GM19193 (cell line): ENCODE measurements around the gene SPDEF.

Experiments used
- POLR2A ChIP-seq: IDR thresholded peaks from 4 replicates; pipeline ENCODE4 v1.6.1; 2011; ENCODE audit not compliant: insufficient read depth, insufficient read length; ENCODE audit errors: extremely low read depth

Gene SPDEF

GRCh38 chr6:34556031-34556471 lies at the start of gene SPDEF:
Gene SPDEF, minus strand, starts transcription at chr6:34556329. Its CDS starts 11,874 bp downstream, at chr6:34544455.
- TF ChIP-seq POLR2A, result no peak

DNA sequence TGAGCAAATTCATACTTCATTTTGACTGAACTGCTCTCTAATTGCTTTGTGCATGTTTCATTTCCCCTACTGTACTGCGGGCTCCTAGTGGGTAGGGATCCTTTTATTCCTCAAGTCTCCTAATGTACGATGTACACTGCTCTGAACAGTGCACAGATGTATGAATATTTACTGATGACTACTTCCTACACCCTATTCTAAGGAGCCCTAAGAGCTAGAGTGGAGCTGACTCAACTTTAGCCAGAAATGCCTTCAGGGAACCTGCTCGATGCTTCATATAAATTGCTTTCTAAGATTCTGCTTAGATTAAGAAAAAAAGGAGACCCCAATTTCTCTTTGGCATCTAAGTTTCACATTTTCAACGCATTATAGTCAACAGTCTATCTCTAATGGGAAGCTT lies 47.6 kb upstream of the SPDEF start:
- TF ChIP-seq POLR2A, result no peak

- TF ChIP-seq POLR2A, result no peak
These were observed 46.4 kb upstream of the SPDEF start for GRCh38 chr6:34602318-34603111.

DNA sequence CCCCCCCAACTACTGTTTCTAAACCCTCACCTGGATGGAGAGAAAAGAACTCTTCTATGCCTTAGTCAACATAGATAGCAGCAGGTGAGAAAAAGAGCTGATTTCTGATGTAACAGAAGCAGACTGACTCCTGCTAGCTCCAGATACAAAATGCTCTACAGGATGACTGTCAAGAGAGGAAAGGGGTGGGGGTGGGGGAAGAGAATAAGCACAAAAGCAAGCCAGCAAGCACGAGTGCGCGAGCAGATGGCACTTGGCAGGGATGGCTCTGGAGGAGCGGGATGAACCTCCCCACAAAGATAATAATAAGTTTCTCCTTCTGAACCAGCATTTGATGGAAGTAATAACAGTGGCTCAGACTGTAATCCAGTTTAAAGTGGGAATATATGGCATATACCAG lies 45.6 kb upstream of the SPDEF start:
- no peak for TF ChIP-seq POLR2A

GRCh38 chr6:34600796-34601195 lies 44.7 kb upstream of the SPDEF start:
- TF ChIP-seq POLR2A, result no peak

DNA sequence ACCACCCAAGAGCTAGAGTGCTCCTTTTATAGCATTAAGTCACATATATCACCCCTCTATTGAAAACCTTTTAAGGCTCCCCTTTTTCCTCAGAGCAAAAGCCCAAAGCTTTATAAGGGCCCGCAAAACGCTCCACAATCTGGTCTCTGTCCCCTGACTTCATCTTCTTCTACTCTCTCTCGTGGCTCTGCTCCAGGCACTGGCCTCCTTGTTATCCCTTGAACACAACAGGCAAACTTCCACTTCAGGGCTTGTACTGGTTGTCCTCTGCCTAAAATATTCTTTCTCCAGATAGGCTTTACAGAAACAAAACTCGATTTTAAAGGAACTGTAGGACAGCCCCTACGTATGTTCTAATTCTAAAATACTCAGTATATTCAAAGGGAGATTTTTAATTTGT lies 44.0 kb upstream of the SPDEF start:
- TF ChIP-seq POLR2A, result no peak

DNA sequence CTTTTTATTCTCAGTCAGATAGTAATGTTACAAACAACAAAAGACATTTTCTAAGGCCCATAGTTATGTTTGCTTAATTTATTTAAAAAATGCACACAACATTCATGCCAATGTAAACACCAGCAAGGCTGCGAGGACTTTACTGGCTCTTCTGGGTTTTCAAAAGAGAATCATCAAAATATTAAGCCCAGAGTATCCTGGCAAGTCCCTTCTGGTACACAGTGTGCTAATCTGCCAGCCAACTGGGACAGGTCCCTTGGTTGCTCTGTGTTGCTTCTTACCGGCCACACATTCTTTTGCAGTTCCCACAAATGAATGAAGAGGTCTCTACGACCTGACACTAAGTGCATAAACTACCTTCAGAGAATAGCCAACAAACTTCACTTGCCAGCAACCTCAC lies 42.6 kb upstream of the SPDEF start:
- TF ChIP-seq POLR2A, result no peak

DNA sequence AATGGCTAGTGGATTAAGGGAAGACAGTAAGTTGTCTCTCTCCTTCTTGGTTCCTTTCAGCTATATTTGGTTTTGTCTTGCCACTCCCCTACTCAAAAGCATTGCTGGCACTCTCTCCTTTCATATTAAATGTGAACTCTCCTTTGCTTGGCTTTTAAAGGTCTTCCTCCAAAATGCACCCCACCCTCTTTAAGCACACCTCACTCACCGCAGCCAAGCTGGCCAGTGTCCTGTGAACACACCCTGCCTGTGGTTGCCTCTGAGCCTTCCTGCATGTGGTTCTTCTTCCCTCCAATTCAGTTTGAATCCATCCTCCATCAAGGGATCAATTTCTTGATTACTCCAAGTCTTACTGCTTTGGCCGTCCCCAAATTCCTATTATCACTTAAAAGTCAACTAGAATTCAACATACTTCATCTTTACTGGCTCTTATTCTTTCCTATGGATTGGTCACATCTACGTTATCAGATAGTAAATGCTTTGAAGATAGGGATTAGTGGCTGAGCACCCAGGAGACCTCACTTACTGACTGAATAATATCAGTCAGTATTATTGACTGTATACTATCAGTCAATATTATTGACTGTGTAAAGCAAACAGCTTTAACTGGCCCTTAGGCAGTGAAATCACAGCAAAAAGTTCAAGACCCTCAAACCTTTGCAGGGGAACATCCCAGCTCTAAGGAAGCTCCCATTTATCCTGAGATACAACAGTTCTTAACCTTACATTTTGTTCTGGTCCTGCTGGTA lies 41.6 kb upstream of the SPDEF start:
- TF ChIP-seq POLR2A, result no peak

DNA sequence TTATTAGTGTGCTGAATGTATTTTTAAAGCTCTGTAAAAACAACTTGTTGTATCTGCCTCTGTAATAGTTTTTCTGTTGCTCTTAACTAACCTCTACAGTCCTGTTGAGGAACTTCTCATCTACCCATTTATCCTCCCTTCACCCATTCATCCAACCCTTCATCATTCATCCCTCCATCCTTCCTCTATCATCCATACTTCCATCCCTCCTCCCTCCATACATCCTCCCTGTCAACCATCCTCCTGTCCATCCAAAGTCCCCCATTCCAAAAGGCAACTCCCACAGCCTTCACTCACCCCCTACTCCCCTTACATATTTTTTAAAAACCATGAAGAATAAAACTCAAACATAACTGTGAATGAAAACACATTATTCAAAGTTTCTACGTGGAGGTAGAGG lies 40.7 kb upstream of the SPDEF start:
- no peak for TF ChIP-seq POLR2A

GRCh38 chr6:34595332-34596184 lies 39.4 kb upstream of the SPDEF start:
- no peak for TF ChIP-seq POLR2A

DNA sequence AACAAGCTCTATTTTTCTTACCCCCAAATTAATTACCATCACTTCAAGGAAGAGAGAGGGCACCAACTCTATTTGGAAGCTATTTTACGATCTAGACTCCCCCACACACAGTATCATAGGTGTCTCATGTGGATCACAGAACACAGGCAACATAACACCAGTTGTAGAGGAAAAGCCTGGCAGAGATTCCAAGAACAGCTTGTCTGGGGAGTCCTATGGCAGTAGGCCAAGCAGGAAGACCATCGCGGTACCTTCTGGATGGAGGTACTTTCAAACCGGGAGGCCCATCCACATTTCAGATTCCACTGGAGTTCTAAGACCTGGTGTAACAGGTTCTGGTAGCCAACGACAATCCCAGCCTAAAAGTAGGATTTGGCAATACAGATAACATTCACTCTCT lies 37.6 kb upstream of the SPDEF start:
- no peak for TF ChIP-seq POLR2A

DNA sequence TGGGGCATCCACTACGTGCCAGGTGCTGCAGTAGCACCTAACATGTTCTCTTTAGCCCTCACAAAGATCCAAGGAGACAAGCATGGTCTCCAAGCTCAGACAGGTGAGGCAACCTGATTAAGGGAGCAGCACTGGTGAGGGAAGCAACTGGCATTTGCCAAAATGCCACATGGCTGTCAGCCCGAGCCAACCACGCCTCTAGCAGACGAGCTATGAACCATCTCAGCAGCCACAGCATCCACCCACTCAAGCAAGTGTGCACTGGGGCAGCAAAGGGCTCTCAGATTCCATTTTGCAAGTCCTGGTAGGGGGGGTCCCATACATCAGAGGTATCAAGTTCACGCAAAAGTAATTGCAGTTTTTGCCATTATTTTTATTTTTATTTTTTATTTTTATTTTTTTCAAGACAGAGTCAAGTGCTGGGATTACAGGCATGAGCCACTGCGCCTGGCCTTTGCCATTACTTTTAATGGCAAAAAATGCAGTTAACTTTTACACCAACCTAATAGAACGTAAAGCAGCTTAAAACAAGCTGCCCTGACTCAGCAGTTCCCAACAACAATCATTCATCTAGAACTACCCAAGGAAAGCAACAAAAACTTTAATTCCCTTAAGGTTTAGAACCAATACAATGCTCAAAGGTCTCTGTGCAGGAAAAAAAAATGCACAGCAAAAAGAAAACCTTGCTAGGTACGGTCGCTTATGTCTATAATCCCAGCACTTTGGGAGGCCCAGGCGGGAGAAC lies 36.3 kb upstream of the SPDEF start:
- TF ChIP-seq POLR2A, result no peak

DNA sequence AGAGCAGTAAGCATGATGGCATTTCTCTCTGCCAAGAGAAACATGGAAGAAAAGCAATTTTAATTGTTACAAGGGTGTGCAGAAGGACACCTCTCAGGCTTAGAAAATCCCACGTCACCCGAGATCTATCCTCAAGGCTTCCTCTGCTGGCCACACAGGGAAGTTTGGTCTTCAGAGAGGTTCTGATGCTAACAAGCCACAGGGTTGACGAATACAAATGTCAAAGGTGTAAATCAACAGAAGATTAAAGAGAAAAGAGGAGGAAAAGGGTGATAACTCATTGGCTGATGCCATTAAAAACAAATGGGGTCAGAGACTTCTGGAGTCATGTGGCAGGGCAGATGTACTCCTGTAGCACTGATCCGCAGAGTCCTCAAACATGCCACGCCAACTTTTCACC lies 33.6 kb upstream of the SPDEF start:
- TF ChIP-seq POLR2A, result no peak

DNA sequence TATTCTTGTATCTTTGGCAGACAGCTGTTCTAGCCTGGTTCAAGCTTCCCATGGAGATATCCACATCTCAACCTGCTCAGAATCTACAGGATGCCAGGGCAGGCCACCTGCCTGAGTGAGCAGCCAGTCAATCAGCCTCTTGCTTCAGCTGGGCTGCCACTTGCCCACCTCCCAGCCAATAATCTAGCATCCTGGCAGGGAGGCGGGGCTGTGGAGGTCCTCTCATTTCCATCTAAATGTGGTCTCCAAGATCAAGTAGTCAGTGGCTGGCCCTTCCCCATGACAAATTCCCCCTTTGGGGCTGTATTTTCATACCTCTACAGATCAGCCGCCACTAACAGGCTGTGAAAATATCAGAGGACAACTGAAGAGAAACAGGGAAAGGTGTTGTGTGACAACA lies 33.0 kb upstream of the SPDEF start:
- TF ChIP-seq POLR2A, result no peak

- TF ChIP-seq POLR2A, result no peak
These were observed 31.7 kb upstream of the SPDEF start for GRCh38 chr6:34587851-34588250.

DNA sequence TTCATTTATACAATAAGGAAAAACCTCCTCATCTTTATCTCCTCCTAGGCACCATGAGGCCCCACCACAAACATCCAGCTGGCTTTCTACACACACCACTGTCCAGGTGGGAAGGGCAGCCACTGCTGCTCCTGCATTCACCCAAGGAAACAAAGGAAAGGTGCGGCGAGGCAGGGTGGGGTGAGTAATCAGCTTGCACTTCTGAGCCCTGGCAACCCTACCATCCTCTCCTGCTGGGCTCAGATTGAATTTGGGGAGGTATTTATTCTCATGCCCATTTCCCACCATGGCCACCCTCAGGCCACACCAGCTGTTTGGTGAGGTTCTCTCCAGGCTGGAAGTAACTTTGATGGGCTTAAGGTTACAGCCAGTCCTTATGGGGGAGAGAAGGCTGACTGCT lies 31.2 kb upstream of the SPDEF start:
- no peak for TF ChIP-seq POLR2A
